K562 (cell line): ENCODE data around the gene IFNGR2. TPM values are rescaled to one million over a fixed set of nuclear protein-coding genes. Genes with fewer than 3 reads are reported as not detected.

Source experiments
- ARID2 ChIP-seq: fragments of 450-650 bp; IDR thresholded peaks from 2 replicates; pipeline ENCODE4 v1.6.1; 2017; ENCODE audit warnings: antibody characterized with exemption, mild to moderate bottlenecking
- ATF3 ChIP-seq, 2 experiments: fragments of 450-650 bp in 1 of 2; sonication (generic) in 1 of 2; formaldehyde crosslinking in 1 of 2; IDR thresholded peaks in 1 of 2; conservative IDR thresholded peaks in 1 of 2; 2 replicates each; pipeline versions ENCODE4 v1.6.1 to v1.8.1; 2016 to 2023; ENCODE audit warnings: mild to moderate bottlenecking in 2 of 2, moderate library complexity in 2 of 2, inconsistent platforms in 1 of 2, missing genetic modification reagents in 1 of 2
- ATF7 ChIP-seq: fragments of 450-650 bp; IDR thresholded peaks from 2 replicates; pipeline ENCODE4 v1.7.1; 2014; ENCODE audit warnings: mild to moderate bottlenecking, moderate library complexity
- CXXC5 ChIP-seq: fragments of 250-450 bp; sonication (Bioruptor Pico); IDR thresholded peaks from 2 replicates; pipeline ENCODE4 v1.8.0; 2022; ENCODE audit warnings: inconsistent platforms, mild to moderate bottlenecking, moderate library complexity
- HDAC2 ChIP-seq: fragments of 450-650 bp; IDR thresholded peaks from 2 replicates; pipeline ENCODE4 v1.6.1; 2016; ENCODE audit warnings: mild to moderate bottlenecking
- HNRNPLL ChIP-seq: fragments of 200-400 bp; formaldehyde crosslinking; IDR thresholded peaks from 2 replicates; pipeline ENCODE4 v1.6.1; 2017; ENCODE audit warnings: low read length, low read depth, mild to moderate bottlenecking; ENCODE audit not compliant: poor library complexity, severe bottlenecking
- MXI1 ChIP-seq: IDR thresholded peaks from 2 replicates; pipeline ENCODE4 v1.6.1; 2011; ENCODE audit warnings: low read depth, mild to moderate bottlenecking, improper control_type of control experiment, low read length
- PATZ1 ChIP-seq: fragments of 250-450 bp; sonication (Bioruptor Pico); IDR thresholded peaks from 2 replicates; pipeline ENCODE4 v1.5.0; 2020; ENCODE audit warnings: mild to moderate bottlenecking, borderline replicate concordance
- SP2 ChIP-seq: IDR thresholded peaks from 2 replicates; pipeline ENCODE4 v1.6.1; 2011; ENCODE audit warnings: mild to moderate bottlenecking, low read depth, low read length, moderate library complexity; ENCODE audit not compliant: poor library complexity, severe bottlenecking; ENCODE audit errors: extremely low read depth
- STAG1 ChIP-seq: sonication (generic); formaldehyde crosslinking; IDR thresholded peaks from 2 replicates; pipeline ENCODE4 v1.5.0; 2020; ENCODE audit warnings: missing genetic modification reagents, borderline replicate concordance
- ZNF764 ChIP-seq: fragments of 250-450 bp; sonication (Bioruptor Pico); IDR thresholded peaks from 2 replicates; pipeline ENCODE4 v1.4.0; 2020; ENCODE audit warnings: low read depth, mild to moderate bottlenecking, moderate library complexity
- ZNF780A ChIP-seq: fragments of 250-450 bp; sonication (Bioruptor Pico); IDR thresholded peaks from 2 replicates; pipeline ENCODE4 v1.5.0; 2021; ENCODE audit warnings: mild to moderate bottlenecking
- ZSCAN32 ChIP-seq: fragments of 450-650 bp; formaldehyde crosslinking; IDR thresholded peaks from 2 replicates; pipeline ENCODE4 v1.4.0; 2020; ENCODE audit warnings: mild to moderate bottlenecking, moderate library complexity
- polyA plus RNA-seq, 8 experiments: library from polyadenylated mRNA; depleted of rRNA in 4 of 8; stranded (reverse) in 5 of 8; unstranded in 3 of 8; fragments of >200 nt; fragmentation: Nextera tagmentation in 2 of 8; fragmentation: Illumina TruSeq in 1 of 8; extraction: Ambion mirVana in 2 of 8; extraction: Trizol in 1 of 8; gene quantifications; 2 replicates each; pipeline versions ENCODE4 v1.2.1 to v1.2.3, GENCODE V29; 2011 to 2014; ENCODE audit warnings: inconsistent platforms in 1 of 8, missing spikeins in 1 of 8
- total RNA-seq, 7 experiments: library from RNA; depleted of rRNA in 6 of 7; stranded (reverse); fragments of >200 nt in 6 of 7; fragmentation: Illumina TruSeq in 2 of 7; extraction: Trizol in 2 of 7; gene quantifications; 2 replicates each; pipeline versions ENCODE4 v1.2.1 to v1.2.3, GENCODE V29; 2011 to 2021; ENCODE audit warnings: low replicate concordance in 1 of 7
- TF ChIP-seq, protein P1 (sequence below): fragments of 450-650 bp; formaldehyde crosslinking; IDR thresholded peaks from 2 replicates; pipeline ENCODE4 v1.4.0; 2020; ENCODE audit warnings: mild to moderate bottlenecking, moderate library complexity
- TF ChIP-seq, protein P2 (sequence below): fragments of 450-650 bp; formaldehyde crosslinking; IDR thresholded peaks from 2 replicates; pipeline ENCODE4 v1.4.0; 2020; ENCODE audit warnings: mild to moderate bottlenecking, mixed read lengths
- TF ChIP-seq, protein P3 (sequence below), 2 experiments: fragments of 450-650 bp in 1 of 2; sonication (generic) in 1 of 2; formaldehyde crosslinking; conservative IDR thresholded peaks; 2 replicates each; pipeline versions ENCODE4 v1.4.0 to v1.8.1; 2020 to 2022; ENCODE audit warnings: mild to moderate bottlenecking in 1 of 2, missing genetic modification reagents in 1 of 2
- TF ChIP-seq, protein P4 (sequence below): sonication (generic); formaldehyde crosslinking; IDR thresholded peaks from 2 replicates; pipeline ENCODE4 v1.8.1; 2023; ENCODE audit warnings: mild to moderate bottlenecking, missing genetic modification reagents, moderate library complexity

Gene IFNGR2
- total and polyA plus RNA-seq, 9 of the 15 experiments (the other 6 are each of a cell fraction or from before 2014, with no cell fraction given): 6.7 to 58.0 (median 28.5) TPM

- TF ChIP-seq PATZ1 (CRISPR knock-in tag): no peak
- TF ChIP-seq ZNF780A (CRISPR knock-in tag): no peak
- TF ChIP-seq SP2: peak; percentile 35
- peak; percentile 70 for TF ChIP-seq HNRNPLL
- TF ChIP-seq MXI1: peak; percentile 13; the same call in 1 of the 2 replicates
- TF ChIP-seq ZSCAN32: peak; percentile 33; the same call in 1 of the 2 replicates
- peak; percentile 89 for TF ChIP-seq CXXC5
- TF ChIP-seq, protein P1, sequence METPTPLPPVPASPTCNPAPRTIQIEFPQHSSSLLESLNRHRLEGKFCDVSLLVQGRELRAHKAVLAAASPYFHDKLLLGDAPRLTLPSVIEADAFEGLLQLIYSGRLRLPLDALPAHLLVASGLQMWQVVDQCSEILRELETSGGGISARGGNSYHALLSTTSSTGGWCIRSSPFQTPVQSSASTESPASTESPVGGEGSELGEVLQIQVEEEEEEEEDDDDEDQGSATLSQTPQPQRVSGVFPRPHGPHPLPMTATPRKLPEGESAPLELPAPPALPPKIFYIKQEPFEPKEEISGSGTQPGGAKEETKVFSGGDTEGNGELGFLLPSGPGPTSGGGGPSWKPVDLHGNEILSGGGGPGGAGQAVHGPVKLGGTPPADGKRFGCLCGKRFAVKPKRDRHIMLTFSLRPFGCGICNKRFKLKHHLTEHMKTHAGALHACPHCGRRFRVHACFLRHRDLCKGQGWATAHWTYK: peak; percentile 46; the same call in 1 of the 2 replicates
- TF ChIP-seq ARID2: no peak
- TF ChIP-seq, protein P2, sequence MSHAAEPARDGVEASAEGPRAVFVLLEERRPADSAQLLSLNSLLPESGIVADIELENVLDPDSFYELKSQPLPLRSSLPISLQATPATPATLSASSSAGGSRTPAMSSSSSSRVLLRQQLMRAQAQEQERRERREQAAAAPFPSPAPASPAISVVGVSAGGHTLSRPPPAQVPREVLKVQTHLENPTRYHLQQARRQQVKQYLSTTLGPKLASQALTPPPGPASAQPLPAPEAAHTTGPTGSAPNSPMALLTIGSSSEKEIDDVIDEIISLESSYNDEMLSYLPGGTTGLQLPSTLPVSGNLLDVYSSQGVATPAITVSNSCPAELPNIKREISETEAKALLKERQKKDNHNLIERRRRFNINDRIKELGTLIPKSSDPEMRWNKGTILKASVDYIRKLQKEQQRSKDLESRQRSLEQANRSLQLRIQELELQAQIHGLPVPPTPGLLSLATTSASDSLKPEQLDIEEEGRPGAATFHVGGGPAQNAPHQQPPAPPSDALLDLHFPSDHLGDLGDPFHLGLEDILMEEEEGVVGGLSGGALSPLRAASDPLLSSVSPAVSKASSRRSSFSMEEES: no peak
- TF ChIP-seq HDAC2: peak; percentile 11; the same call in 1 of the 2 replicates
- no peak for TF ChIP-seq ATF3 (IDR thresholded peaks at IDR 0.05)
- TF ChIP-seq ATF3 (CRISPR knock-in tag; conservative IDR thresholded peaks at IDR 0.05): no peak; the same call in 1 of the 2 replicates
- TF ChIP-seq, protein P3, sequence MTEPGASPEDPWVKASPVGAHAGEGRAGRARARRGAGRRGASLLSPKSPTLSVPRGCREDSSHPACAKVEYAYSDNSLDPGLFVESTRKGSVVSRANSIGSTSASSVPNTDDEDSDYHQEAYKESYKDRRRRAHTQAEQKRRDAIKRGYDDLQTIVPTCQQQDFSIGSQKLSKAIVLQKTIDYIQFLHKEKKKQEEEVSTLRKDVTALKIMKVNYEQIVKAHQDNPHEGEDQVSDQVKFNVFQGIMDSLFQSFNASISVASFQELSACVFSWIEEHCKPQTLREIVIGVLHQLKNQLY (CRISPR knock-in tag; conservative IDR thresholded peaks at IDR 0.05): no peak
- no peak for TF ChIP-seq ZNF764 (CRISPR knock-in tag)
- peak; percentile 81 for TF ChIP-seq ATF7
- TF ChIP-seq, protein P4, sequence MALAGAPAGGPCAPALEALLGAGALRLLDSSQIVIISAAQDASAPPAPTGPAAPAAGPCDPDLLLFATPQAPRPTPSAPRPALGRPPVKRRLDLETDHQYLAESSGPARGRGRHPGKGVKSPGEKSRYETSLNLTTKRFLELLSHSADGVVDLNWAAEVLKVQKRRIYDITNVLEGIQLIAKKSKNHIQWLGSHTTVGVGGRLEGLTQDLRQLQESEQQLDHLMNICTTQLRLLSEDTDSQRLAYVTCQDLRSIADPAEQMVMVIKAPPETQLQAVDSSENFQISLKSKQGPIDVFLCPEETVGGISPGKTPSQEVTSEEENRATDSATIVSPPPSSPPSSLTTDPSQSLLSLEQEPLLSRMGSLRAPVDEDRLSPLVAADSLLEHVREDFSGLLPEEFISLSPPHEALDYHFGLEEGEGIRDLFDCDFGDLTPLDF (CRISPR knock-in tag): peak; percentile 59
- no peak for TF ChIP-seq STAG1
Observed at GRCh38 chr21:33479679-33480480, 76.7 kb downstream of the IFNGR2 start, which contains the start of gene TMEM50B (continued).
